ENCODE data around the gene CALU. TPM values are rescaled to one million over a fixed set of nuclear protein-coding genes. Genes with fewer than 3 reads are reported as not detected.

Gene CALU
- total and polyA plus RNA-seq, 2 experiments from 2014 or later = 136 to 179 TPM

DNA sequence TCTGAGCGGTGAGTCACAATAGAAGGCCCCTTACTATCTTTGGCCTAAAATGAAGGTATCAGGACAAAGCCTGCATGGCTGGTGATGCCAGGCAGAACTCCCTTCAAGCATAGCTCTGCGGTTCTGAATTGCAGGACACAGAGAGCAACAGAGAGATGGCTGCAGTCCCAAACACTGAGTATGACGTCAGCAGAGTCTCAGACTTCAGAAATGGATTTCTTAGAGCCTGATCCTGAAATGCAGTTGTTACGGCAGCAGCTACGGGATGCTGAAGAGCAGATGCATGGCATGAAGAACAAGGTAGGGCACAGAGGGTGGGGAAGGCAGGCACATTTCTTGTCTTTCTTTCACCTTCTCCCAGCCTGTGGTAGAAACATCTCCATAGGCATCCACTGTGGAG is 66.1 kb downstream of the CALU start:
- DNase-seq (ENCODE audit: low spot score) (no peak), ATAC-seq (no peak)
- peaks cover 33% of the 10 kb centered on the region; the same call in 1 of the 2 replicates for H3K36me3 ChIP-seq (ENCODE audit: insufficient read depth)
- peaks cover 13% of the 10 kb centered on the region for H3K4me1 Mint-ChIP-seq
- H3F3A ChIP-seq (replicated peaks; ENCODE audit: low read depth) = no peaks in the 10 kb centered on the region; the same call in 1 of the 2 replicates
- no peaks in the 10 kb centered on the region for H3K4me1 ChIP-seq (ENCODE audit: insufficient read depth)
- H3K27me3 ChIP-seq (ENCODE audit: insufficient read depth) = no peaks in the 10 kb centered on the region
- 0 out of 2 replicates have a peak, but pooled peaks cover 4% of the 10 kb centered on the region for H4K20me1 ChIP-seq (replicated peaks; ENCODE audit: insufficient read depth)
- H3K36me3 Mint-ChIP-seq (ENCODE audit: low read depth) = peaks cover 54% of the 10 kb centered on the region
- no peak overlapping the region for H3K4me2 ChIP-seq
- H3K27me3 Mint-ChIP-seq (ENCODE audit: insufficient read depth, low read depth, poor library complexity) = no peaks in the 10 kb centered on the region
- no peak overlapping the region for H3K27ac ChIP-seq (ENCODE audit: low read depth)
- H3K9me2 ChIP-seq (ENCODE audit: insufficient read depth) = no peaks in the 10 kb centered on the region
- no peak overlapping the region for H3K4me3 Mint-ChIP-seq
- H3K9me3 Mint-ChIP-seq = no peaks in the 10 kb centered on the region
- H3K4me3 ChIP-seq = no peak overlapping the region
- TF ChIP-seq EZH2 (IDR thresholded peaks at IDR 0.05; ENCODE audit: low read depth, unreplicated experiment) (no peak), ZNF114 (CRISPR knock-in tag; IDR thresholded peaks at IDR 0.05) (no peak)
- no peaks in the 10 kb centered on the region for H3K79me2 ChIP-seq (replicated peaks; ENCODE audit: insufficient read depth)
- H3K27ac Mint-ChIP-seq = no peak overlapping the region
- no peak overlapping the region for H2AFZ ChIP-seq

DNA sequence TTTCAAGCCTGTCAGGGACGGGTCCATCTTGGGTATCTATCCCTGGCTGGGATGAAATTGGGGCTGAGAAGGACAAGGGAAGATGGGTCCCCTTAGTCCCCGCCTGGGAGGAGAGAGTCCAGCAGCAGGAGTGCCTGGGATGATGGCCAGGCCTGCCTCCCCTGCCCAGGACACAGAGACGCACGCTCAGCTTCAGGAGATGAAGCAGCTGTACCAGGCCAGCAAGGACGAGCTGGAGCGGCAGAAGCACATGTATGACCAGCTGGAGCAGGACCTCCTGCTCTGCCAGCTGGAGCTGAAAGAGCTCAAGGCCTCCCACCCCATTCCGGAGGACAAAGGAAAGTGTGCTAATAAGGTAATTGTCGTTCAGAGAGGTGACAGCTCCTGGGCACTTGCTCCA is 68.0 kb downstream of the CALU start:
- Histone ChIP-seq H3K4me2 (no peak overlapping the region), H3K27me3 (ENCODE audit: insufficient read depth) (no peaks in the 10 kb centered on the region), H4K20me1 (replicated peaks; ENCODE audit: insufficient read depth) (0 out of 2 replicates have a peak, but pooled peaks cover 6% of the 10 kb centered on the region), H3K4me1 (ENCODE audit: insufficient read depth) (peaks cover 3% of the 10 kb centered on the region; the same call in 1 of the 2 replicates), H3K36me3 (ENCODE audit: insufficient read depth) (peaks cover 29% of the 10 kb centered on the region; the same call in 1 of the 2 replicates), H3K79me2 (replicated peaks; ENCODE audit: insufficient read depth) (no peaks in the 10 kb centered on the region), H3F3A (replicated peaks; ENCODE audit: low read depth) (no peaks in the 10 kb centered on the region; the same call in 1 of the 2 replicates), H3K27ac (ENCODE audit: low read depth) (no peak overlapping the region), H2AFZ (no peak overlapping the region), H3K4me3 (no peak overlapping the region), H3K9me2 (ENCODE audit: insufficient read depth) (no peaks in the 10 kb centered on the region)
- no peak for DNase-seq (ENCODE audit: low spot score)
- peaks cover 44% of the 10 kb centered on the region for H3K36me3 Mint-ChIP-seq (ENCODE audit: low read depth)
- peaks cover 13% of the 10 kb centered on the region for H3K4me1 Mint-ChIP-seq
- TF ChIP-seq STAT1 (IDR thresholded peaks at IDR 0.05; ENCODE audit: unreplicated experiment) (no peak), ZNF114 (CRISPR knock-in tag; IDR thresholded peaks at IDR 0.05) (no peak), POLR2AphosphoS5 (IDR thresholded peaks at IDR 0.05; ENCODE audit: low read depth) (no peak), CTCF (conservative IDR thresholded peaks at IDR 0.05; ENCODE audit: low read depth in 2 of 2) (no peak), ZNF331 (CRISPR knock-in tag; IDR thresholded peaks at IDR 0.05; ENCODE audit: low read depth) (no peak)
- TF ChIP-seq, protein P1, sequence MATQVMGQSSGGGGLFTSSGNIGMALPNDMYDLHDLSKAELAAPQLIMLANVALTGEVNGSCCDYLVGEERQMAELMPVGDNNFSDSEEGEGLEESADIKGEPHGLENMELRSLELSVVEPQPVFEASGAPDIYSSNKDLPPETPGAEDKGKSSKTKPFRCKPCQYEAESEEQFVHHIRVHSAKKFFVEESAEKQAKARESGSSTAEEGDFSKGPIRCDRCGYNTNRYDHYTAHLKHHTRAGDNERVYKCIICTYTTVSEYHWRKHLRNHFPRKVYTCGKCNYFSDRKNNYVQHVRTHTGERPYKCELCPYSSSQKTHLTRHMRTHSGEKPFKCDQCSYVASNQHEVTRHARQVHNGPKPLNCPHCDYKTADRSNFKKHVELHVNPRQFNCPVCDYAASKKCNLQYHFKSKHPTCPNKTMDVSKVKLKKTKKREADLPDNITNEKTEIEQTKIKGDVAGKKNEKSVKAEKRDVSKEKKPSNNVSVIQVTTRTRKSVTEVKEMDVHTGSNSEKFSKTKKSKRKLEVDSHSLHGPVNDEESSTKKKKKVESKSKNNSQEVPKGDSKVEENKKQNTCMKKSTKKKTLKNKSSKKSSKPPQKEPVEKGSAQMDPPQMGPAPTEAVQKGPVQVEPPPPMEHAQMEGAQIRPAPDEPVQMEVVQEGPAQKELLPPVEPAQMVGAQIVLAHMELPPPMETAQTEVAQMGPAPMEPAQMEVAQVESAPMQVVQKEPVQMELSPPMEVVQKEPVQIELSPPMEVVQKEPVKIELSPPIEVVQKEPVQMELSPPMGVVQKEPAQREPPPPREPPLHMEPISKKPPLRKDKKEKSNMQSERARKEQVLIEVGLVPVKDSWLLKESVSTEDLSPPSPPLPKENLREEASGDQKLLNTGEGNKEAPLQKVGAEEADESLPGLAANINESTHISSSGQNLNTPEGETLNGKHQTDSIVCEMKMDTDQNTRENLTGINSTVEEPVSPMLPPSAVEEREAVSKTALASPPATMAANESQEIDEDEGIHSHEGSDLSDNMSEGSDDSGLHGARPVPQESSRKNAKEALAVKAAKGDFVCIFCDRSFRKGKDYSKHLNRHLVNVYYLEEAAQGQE (IDR thresholded peaks at IDR 0.05; ENCODE audit: unreplicated experiment) = no peak
- no peak overlapping the region for H3K27ac Mint-ChIP-seq
- no peak for ATAC-seq
- H3K4me3 Mint-ChIP-seq = no peak overlapping the region
- H3K27me3 Mint-ChIP-seq (ENCODE audit: insufficient read depth, low read depth, poor library complexity) = no peaks in the 10 kb centered on the region
- H3K9me3 Mint-ChIP-seq = no peaks in the 10 kb centered on the region

Data from GM23338 (cell line).